Aorta (tissue), 5 donors: Measurements from ENCODE around the gene TSPO. TPM values are rescaled to one million over a fixed set of nuclear protein-coding genes. Genes with fewer than 3 reads are reported as not detected.

Source experiments
- ATAC-seq: fragments of 200-7000 bp; cut with Tn5 transposase; one replicate; pipeline ENCODE4 v1.9.1; 2022; ENCODE audit warnings: moderate library complexity; ENCODE audit not compliant: low FRiP score
- DNase-seq, 2 donors: peaks; one replicate each; pipeline ENCODE4 v3.0.0-alpha.2; 2020
- H3K27ac ChIP-seq, 2 donors: one replicate each; pipeline ENCODE4 v1.5.1; 2013; ENCODE audit warnings: low read length in 2 of 2, mild to moderate bottlenecking in 2 of 2, moderate library complexity in 2 of 2, control low read depth in 1 of 2, inconsistent platforms in 1 of 2, low read depth in 1 of 2
- H3K27me3 ChIP-seq, 2 donors: one replicate each; pipeline ENCODE4 v1.6.1; 2013; ENCODE audit warnings: control low read depth in 1 of 2, low read length in 1 of 2, mild to moderate bottlenecking in 1 of 2, moderate library complexity in 1 of 2; ENCODE audit not compliant: insufficient read depth in 2 of 2, control insufficient read depth in 1 of 2
- H3K36me3 ChIP-seq, 2 donors: one replicate each; pipeline ENCODE4 v1.6.1; 2013; ENCODE audit warnings: control low read depth in 1 of 2, low read length in 1 of 2, mild to moderate bottlenecking in 1 of 2; ENCODE audit not compliant: insufficient read depth in 2 of 2, control insufficient read depth in 1 of 2
- H3K4me1 ChIP-seq, 2 donors: one replicate each; pipeline ENCODE4 v1.6.1; 2013; ENCODE audit warnings: low read length in 2 of 2, control low read depth in 1 of 2, mild to moderate bottlenecking in 1 of 2, moderate library complexity in 1 of 2; ENCODE audit not compliant: insufficient read depth in 2 of 2, control insufficient read depth in 1 of 2
- H3K4me3 ChIP-seq, 2 donors: one replicate each; pipeline ENCODE4 v1.5.1; 2013; ENCODE audit warnings: low read length in 2 of 2, control low read depth in 1 of 2, mild to moderate bottlenecking in 1 of 2
- H3K9me3 ChIP-seq: one replicate; pipeline ENCODE4 v1.6.1; 2013; ENCODE audit warnings: mild to moderate bottlenecking, low read length; ENCODE audit not compliant: control insufficient read depth
- WGBS, 2 donors: extraction: QIAGEN DNeasy Blood & Tissue Kit; methylation state at CpG; one replicate each; pipeline ENCODE4 v1.1.7; 2013; 5-methylcytosine and 5-hydroxymethylcytosine counted together
- intact Hi-C, 2 donors: fragments of 100-400 bp; cut with DNase I; formaldehyde crosslinking; loops; one replicate each; pipeline versions ENCODE4 v1.14.2 to v1.15.0; 2022
- polyA plus RNA-seq, 2 donors: library from polyadenylated mRNA; stranded (reverse); fragments of 200-250 nt; gene quantifications; one replicate each; pipeline ENCODE4 v1.2.3, GENCODE V29; 2013
- total RNA-seq, 2 donors: library from RNA; stranded (reverse); fragmentation: NEBNext Ultra II Directional; extraction: Animal tissue kit (Norgen Biotek cat#: 25700); gene quantifications; one replicate each; pipeline ENCODE4 v1.2.1, GENCODE V29; 2021
- donor health status: healthy with polysubstance abuse.
- donor health status: Bipolar disorder and iron deficiency.
- donor health status: DM: no; HTN: no; CAD: no.
- donor health status: DM: no; HTN: no; CAD: no.
- donor health status: DM: yes; HTN: yes; CAD: no.

The TSPO gene
- total and polyA plus RNA-seq, 4 donors: 88.7 to 311 (median 204) TPM

- Histone ChIP-seq H3K4me1 (no peaks in the 10 kb centered on the region), H3K27me3 (no peaks in the 10 kb centered on the region), H3K4me3 (no peak overlapping the region), H3K36me3 (peaks cover 0 to 6% of the 10 kb centered on the region in 2 donors), H3K9me3 (no peaks in the 10 kb centered on the region), H3K27ac (no peak overlapping the region)
- intact Hi-C loops: no loop called here
- WGBS, 2 donors: 92 to 94% methylated on average over 23 of the region's 23 CpGs
- ATAC-seq: no peak
- no peak for DNase-seq
Observed at GRCh38 chr22:43169310-43170130, 18.2 kb downstream of the TSPO start.

GRCh38 chr22:43170131-43170480 lies 18.7 kb downstream of the TSPO start:
- peak in 1 of 2 donors; percentile 38 for DNase-seq
- Histone ChIP-seq H3K4me3 (no peak overlapping the region), H3K27ac (no peak overlapping the region), H3K36me3 (peaks cover 0 to 6% of the 10 kb centered on the region in 2 donors), H3K9me3 (no peaks in the 10 kb centered on the region), H3K4me1 (no peaks in the 10 kb centered on the region), H3K27me3 (no peaks in the 10 kb centered on the region)
- WGBS, 2 donors: 89 to 90% methylated on average over 9 of the region's 9 CpGs
- intact Hi-C loops: no loop called here
- ATAC-seq: no peak

- Histone ChIP-seq H3K4me3 (no peak overlapping the region), H3K36me3 (peaks cover 0 to 6% of the 10 kb centered on the region in 2 donors), H3K27me3 (no peaks in the 10 kb centered on the region), H3K4me1 (no peaks in the 10 kb centered on the region), H3K9me3 (no peaks in the 10 kb centered on the region), H3K27ac (no peak overlapping the region)
- DNase-seq: peak; percentile 32 to 44
- WGBS, 2 donors: 90 to 97% methylated on average over 14 of the region's 14 CpGs
- no peak for ATAC-seq
- intact Hi-C loops: no loop called here
Observed at GRCh38 chr22:43171019-43171491, 19.7 kb downstream of the TSPO start.

- peaks cover 0 to 6% of the 10 kb centered on the region in 2 donors for H3K36me3 ChIP-seq
- H3K9me3 ChIP-seq: no peaks in the 10 kb centered on the region
- H3K27ac ChIP-seq: no peak overlapping the region
- WGBS, 2 donors: 90 to 92% methylated on average over 12 of the region's 12 CpGs
- H3K4me3 ChIP-seq: no peak overlapping the region
- H3K27me3 ChIP-seq: no peaks in the 10 kb centered on the region
- H3K4me1 ChIP-seq: no peaks in the 10 kb centered on the region
- intact Hi-C loops: no loop called here
- no peak for ATAC-seq
- peak in 1 of 2 donors; percentile 44 for DNase-seq
Observed at GRCh38 chr22:43171607-43172006, 20.2 kb downstream of the TSPO start.

GRCh38 chr22:43172191-43172590 lies 20.8 kb downstream of the TSPO start:
- intact Hi-C loops: no loop called here
- peaks cover 0 to 6% of the 10 kb centered on the region in 2 donors for H3K36me3 ChIP-seq

GRCh38 chr22:43173566-43173965 lies 22.2 kb downstream of the TSPO start:
- WGBS, 2 donors: 94 to 97% methylated on average over 9 of the region's 9 CpGs
- H3K9me3 ChIP-seq: no peaks in the 10 kb centered on the region
- no peaks in the 10 kb centered on the region for H3K27me3 ChIP-seq
- H3K4me3 ChIP-seq: no peak overlapping the region
- intact Hi-C loops: no loop called here
- no peaks in the 10 kb centered on the region for H3K4me1 ChIP-seq
- ATAC-seq (no peak), DNase-seq (peak; percentile 32 to 63)
- H3K27ac ChIP-seq: no peak overlapping the region
- H3K36me3 ChIP-seq: peaks cover 0 to 6% of the 10 kb centered on the region in 2 donors

More at GRCh38 chr22:43172191-43172590, 20.8 kb downstream of the TSPO start:
- H3K4me3 ChIP-seq: no peak overlapping the region
- no peaks in the 10 kb centered on the region for H3K4me1 ChIP-seq
- H3K27ac ChIP-seq: no peak overlapping the region
- ATAC-seq (no peak), DNase-seq (peak in 1 of 2 donors; percentile 52)
- 95 to 96% methylated on average over 19 of the region's 19 CpGs for WGBS, 2 donors
- no peaks in the 10 kb centered on the region for H3K9me3 ChIP-seq
- H3K27me3 ChIP-seq: no peaks in the 10 kb centered on the region

- H3K27me3 ChIP-seq: no peaks in the 10 kb centered on the region
- H3K27ac ChIP-seq: no peak overlapping the region
- H3K9me3 ChIP-seq: no peaks in the 10 kb centered on the region
- WGBS, 2 donors: 95 to 96% methylated on average over 38 to 39 of the region's 39 CpGs
- H3K4me3 ChIP-seq: no peak overlapping the region
- intact Hi-C loops: no loop called here
- peaks cover 0 to 6% of the 10 kb centered on the region in 2 donors for H3K36me3 ChIP-seq
- no peaks in the 10 kb centered on the region for H3K4me1 ChIP-seq
- peak; percentile 34 to 72 for DNase-seq
- ATAC-seq: no peak
Observed at GRCh38 chr22:43173976-43174720, 22.8 kb downstream of the TSPO start.

- no peaks in the 10 kb centered on the region for H3K27me3 ChIP-seq
Observed at GRCh38 chr22:43174941-43175531, 23.7 kb downstream of the TSPO start.

More at GRCh38 chr22:43174941-43175531, 23.7 kb downstream of the TSPO start:
- no peak for ATAC-seq
- Histone ChIP-seq H3K4me3 (no peak overlapping the region), H3K9me3 (no peaks in the 10 kb centered on the region), H3K27ac (no peak overlapping the region), H3K4me1 (no peaks in the 10 kb centered on the region), H3K36me3 (peaks cover 0 to 6% of the 10 kb centered on the region in 2 donors)
- peak; percentile 21 to 53 for DNase-seq
- intact Hi-C loops: no loop called here
- 88% methylated on average over 9 of the region's 9 CpGs for WGBS, 2 donors
